Smooth muscle cell (in vitro differentiated cells): Measurements from ENCODE around the gene DPH5. TPM values are rescaled to one million over a fixed set of nuclear protein-coding genes. Genes with fewer than 3 reads are reported as not detected.

Source experiments
- DNase-seq: peaks from one replicate; lab custom pipeline; 2025; ENCODE audit not compliant: unreplicated experiment; lab: John Stamatoyannopoulos, UW
- H2AFZ ChIP-seq: fragments of 200-600 bp; sonication (generic); 2 replicates; pipeline ENCODE4 v1.6.0; 2016; ENCODE audit warnings: antibody characterized with exemption, low read depth, mild to moderate bottlenecking
- H3F3A ChIP-seq: fragments of 200-600 bp; sonication (generic); 2 replicates; pipeline ENCODE4 v1.6.0; 2017; ENCODE audit warnings: antibody characterized with exemption, low read depth
- H3K27ac ChIP-seq: fragments of 200-600 bp; sonication (generic); 2 replicates; pipeline ENCODE4 v1.5.1; 2016; ENCODE audit warnings: low read depth, mild to moderate bottlenecking
- H3K27me3 ChIP-seq: fragments of 200-600 bp; sonication (generic); 2 replicates; pipeline ENCODE4 v1.6.1; 2016; ENCODE audit warnings: low read depth, mild to moderate bottlenecking
- H3K36me3 ChIP-seq: fragments of 200-600 bp; sonication (generic); 2 replicates; pipeline ENCODE4 v1.5.1; 2016; ENCODE audit warnings: low read depth
- H3K4me1 ChIP-seq: fragments of 200-600 bp; sonication (generic); 2 replicates; pipeline ENCODE4 v1.5.1; 2016; ENCODE audit warnings: low read depth
- H3K4me2 ChIP-seq: fragments of 200-600 bp; sonication (generic); 2 replicates; pipeline ENCODE4 v1.6.0; 2016; ENCODE audit warnings: mild to moderate bottlenecking
- H3K4me3 ChIP-seq: fragments of 200-600 bp; sonication (generic); 2 replicates; pipeline ENCODE4 v1.5.1; 2016; ENCODE audit warnings: mild to moderate bottlenecking
- H3K79me2 ChIP-seq: fragments of 200-600 bp; sonication (generic); 2 replicates; pipeline ENCODE4 v1.6.0; 2016; ENCODE audit warnings: low read depth, mild to moderate bottlenecking
- H3K9ac ChIP-seq: fragments of 200-600 bp; sonication (generic); 2 replicates; pipeline ENCODE4 v1.6.0; 2016; ENCODE audit warnings: low read depth
- H3K9me3 ChIP-seq: fragments of 200-600 bp; sonication (generic); replicated peaks from 2 replicates; pipeline ENCODE4 v1.5.1; 2016; ENCODE audit warnings: low read depth
- H4K20me1 ChIP-seq: fragments of 200-600 bp; sonication (generic); 2 replicates; pipeline ENCODE4 v1.6.0; 2016; ENCODE audit warnings: low read depth
- WGBS: methylation state at CpG from one replicate; pipeline ENCODE4 v1.1.7; 2016; ENCODE audit warnings: low lambda C conversion rate; 5-methylcytosine and 5-hydroxymethylcytosine counted together
- polyA plus RNA-seq: library from polyadenylated mRNA; unstranded; fragments of >200 nt; fragmentation: Nextera tagmentation; extraction: Ambion mirVana; gene quantifications from 2 replicates; pipeline ENCODE4 v1.2.1, GENCODE V29; 2016
- total RNA-seq: library from RNA; depleted of rRNA; stranded (reverse); fragments of >200 nt; gene quantifications from 2 replicates; pipeline ENCODE4 v1.2.3, GENCODE V29; 2014
- TF ChIP-seq, protein P1 (sequence below): fragments of 200-600 bp; sonication (generic); IDR thresholded peaks from 2 replicates; pipeline ENCODE4 v1.5.1; 2017; ENCODE audit warnings: borderline replicate concordance, mild to moderate bottlenecking, antibody characterized with exemption; ENCODE audit not compliant: insufficient read depth, poor library complexity, severe bottlenecking

The DPH5 gene
- total and polyA plus RNA-seq, 2 experiments from 2014 or later: 15.5 to 51.6 TPM

DNA sequence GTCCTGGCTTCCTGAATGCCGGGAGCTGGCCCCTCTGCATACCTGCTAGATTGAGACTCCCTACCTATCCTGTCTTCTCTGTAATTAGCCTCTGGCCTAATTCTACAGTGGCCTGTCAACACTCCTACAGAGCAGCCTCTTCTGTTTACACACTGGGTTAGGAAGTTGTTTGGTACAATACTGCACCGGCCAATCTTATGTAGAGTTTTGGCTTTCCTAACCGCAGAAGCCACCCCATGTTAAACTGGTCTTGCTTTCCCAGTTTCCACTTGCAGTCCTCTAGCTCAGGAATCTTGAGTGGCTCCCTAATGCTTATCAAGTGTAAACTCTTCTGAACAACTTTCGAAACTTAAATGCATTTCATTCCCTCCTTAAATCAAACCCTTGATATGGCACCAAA lies 42.8 kb downstream of the DPH5 start:
- WGBS: 84% methylated on average over 4 of the region's 4 CpGs
- Histone ChIP-seq H3K36me3 (no peaks in the 10 kb centered on the region), H3F3A (no peaks in the 10 kb centered on the region), H3K4me3 (no peak overlapping the region), H4K20me1 (no peaks in the 10 kb centered on the region), H3K4me1 (no peaks in the 10 kb centered on the region), H3K27ac (no peak overlapping the region), H3K79me2 (no peaks in the 10 kb centered on the region), H3K27me3 (no peaks in the 10 kb centered on the region), H3K9ac (no peak overlapping the region), H3K9me3 (no peaks in the 10 kb centered on the region), H3K4me2 (no peak overlapping the region), H2AFZ (no peak overlapping the region)
- TF ChIP-seq, protein P1, sequence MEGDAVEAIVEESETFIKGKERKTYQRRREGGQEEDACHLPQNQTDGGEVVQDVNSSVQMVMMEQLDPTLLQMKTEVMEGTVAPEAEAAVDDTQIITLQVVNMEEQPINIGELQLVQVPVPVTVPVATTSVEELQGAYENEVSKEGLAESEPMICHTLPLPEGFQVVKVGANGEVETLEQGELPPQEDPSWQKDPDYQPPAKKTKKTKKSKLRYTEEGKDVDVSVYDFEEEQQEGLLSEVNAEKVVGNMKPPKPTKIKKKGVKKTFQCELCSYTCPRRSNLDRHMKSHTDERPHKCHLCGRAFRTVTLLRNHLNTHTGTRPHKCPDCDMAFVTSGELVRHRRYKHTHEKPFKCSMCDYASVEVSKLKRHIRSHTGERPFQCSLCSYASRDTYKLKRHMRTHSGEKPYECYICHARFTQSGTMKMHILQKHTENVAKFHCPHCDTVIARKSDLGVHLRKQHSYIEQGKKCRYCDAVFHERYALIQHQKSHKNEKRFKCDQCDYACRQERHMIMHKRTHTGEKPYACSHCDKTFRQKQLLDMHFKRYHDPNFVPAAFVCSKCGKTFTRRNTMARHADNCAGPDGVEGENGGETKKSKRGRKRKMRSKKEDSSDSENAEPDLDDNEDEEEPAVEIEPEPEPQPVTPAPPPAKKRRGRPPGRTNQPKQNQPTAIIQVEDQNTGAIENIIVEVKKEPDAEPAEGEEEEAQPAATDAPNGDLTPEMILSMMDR: no peak
- DNase-seq: no peak

DNA sequence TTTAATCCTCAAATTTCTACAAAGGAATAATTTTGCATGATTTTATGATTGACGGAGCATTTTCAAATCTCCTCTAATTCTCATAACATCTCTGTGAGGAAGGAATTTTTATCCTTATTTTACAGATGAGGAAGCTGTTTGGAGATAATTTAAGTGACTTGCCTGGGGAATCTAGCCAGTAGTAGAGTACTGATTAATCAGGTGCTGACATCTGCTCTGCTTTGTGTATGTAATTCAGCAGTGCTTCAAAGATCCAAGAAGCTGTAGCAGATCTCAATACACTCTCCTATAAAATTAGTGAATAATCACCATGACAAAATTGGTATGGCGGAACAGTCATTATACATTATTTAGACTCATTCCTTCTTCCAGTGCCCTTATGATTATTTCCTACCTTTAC lies 46.0 kb downstream of the DPH5 start:
- H3K79me2 ChIP-seq: no peaks in the 10 kb centered on the region
- H3K9ac ChIP-seq: no peak overlapping the region
- no peaks in the 10 kb centered on the region for H3K4me1 ChIP-seq
- peaks cover 7% of the 10 kb centered on the region for H3K36me3 ChIP-seq
- no peaks in the 10 kb centered on the region for H3K27me3 ChIP-seq
- no peak overlapping the region for H2AFZ ChIP-seq
- no peaks in the 10 kb centered on the region for H4K20me1 ChIP-seq
- DNase-seq: no peak
- H3K4me2 ChIP-seq: no peak overlapping the region
- no peaks in the 10 kb centered on the region for H3K9me3 ChIP-seq
- H3K4me3 ChIP-seq: no peak overlapping the region
- no peaks in the 10 kb centered on the region for H3F3A ChIP-seq
- WGBS: 74% methylated on average over 2 of the region's 2 CpGs
- H3K27ac ChIP-seq: no peak overlapping the region
- TF ChIP-seq, protein P1: no peak

DNA sequence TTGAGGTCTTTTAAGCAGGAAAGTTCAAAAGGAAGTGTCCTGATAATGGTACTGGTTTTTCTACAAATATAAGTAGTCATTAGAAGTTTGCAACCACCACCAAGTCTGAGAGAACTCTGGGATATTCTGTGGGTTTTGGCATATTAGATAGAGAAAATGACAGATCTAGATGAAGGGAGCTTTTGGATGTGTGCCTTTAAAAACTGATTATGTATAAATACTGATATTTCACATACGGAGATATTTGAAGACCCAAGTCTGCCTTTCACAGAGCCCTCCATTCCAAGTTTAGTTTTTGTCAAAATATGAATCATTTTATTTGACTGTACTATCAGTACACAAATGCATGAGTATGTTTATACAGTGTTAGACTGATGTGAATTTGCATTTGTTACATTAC lies 48.6 kb downstream of the DPH5 start:
- H3K27ac ChIP-seq: no peak overlapping the region
- H3K36me3 ChIP-seq: peaks cover 12% of the 10 kb centered on the region
- TF ChIP-seq, protein P1: no peak
- H3K79me2 ChIP-seq: no peaks in the 10 kb centered on the region
- H2AFZ ChIP-seq: no peak overlapping the region
- no peak overlapping the region for H3K4me2 ChIP-seq
- no peak overlapping the region for H3K9ac ChIP-seq
- H3F3A ChIP-seq: no peaks in the 10 kb centered on the region
- no peaks in the 10 kb centered on the region for H4K20me1 ChIP-seq
- no peaks in the 10 kb centered on the region for H3K4me1 ChIP-seq
- 100% methylated on average over 1 of the region's 1 CpG for WGBS
- DNase-seq: no peak
- H3K9me3 ChIP-seq: no peaks in the 10 kb centered on the region
- H3K4me3 ChIP-seq: no peak overlapping the region
- H3K27me3 ChIP-seq: no peaks in the 10 kb centered on the region

DNA sequence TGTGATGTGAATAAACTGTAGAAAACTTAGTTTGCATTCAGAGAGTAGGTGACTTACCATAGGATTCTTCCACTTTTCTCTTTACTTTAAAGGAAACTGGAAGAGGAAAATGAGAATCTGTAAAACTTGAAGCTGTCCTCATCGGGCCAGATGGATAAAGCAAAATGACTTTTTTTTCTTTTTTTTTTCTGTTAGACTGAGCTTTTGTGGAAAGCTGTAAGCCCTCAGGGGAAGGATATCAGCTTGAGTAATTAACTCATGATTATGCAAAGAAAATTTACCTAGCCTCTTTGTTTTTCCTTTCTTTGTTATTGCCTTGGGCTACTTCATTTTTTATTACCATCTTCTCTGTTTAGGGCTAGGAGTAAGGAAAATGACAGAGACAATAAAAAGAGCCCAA lies 53.4 kb downstream of the DPH5 start:
- no peak overlapping the region for H3K9ac ChIP-seq
- H3K79me2 ChIP-seq: no peaks in the 10 kb centered on the region
- no peaks in the 10 kb centered on the region for H3F3A ChIP-seq
- 64% methylated on average over 1 of the region's 1 CpG for WGBS
- H3K27ac ChIP-seq: no peak overlapping the region
- DNase-seq: no peak
- H2AFZ ChIP-seq: no peak overlapping the region
- peaks cover 16% of the 10 kb centered on the region for H3K36me3 ChIP-seq
- H3K4me3 ChIP-seq: no peak overlapping the region
- TF ChIP-seq, protein P1: no peak
- no peaks in the 10 kb centered on the region for H3K27me3 ChIP-seq
- H3K4me1 ChIP-seq: no peaks in the 10 kb centered on the region
- peaks cover 26% of the 10 kb centered on the region for H4K20me1 ChIP-seq
- H3K4me2 ChIP-seq: no peak overlapping the region
- no peaks in the 10 kb centered on the region for H3K9me3 ChIP-seq
